HEK293 (cell line): ENCODE results near the gene SNX15.

Experiments
- CTCF ChIP-seq: fragments of 450-650 bp; formaldehyde crosslinking; IDR thresholded peaks from 2 replicates; pipeline ENCODE4 v1.5.1; 2016; ENCODE audit warnings: missing biosample characterization, missing genetic modification characterization
- YY1 ChIP-seq: fragments of 450-650 bp; formaldehyde crosslinking; IDR thresholded peaks from 2 replicates; pipeline ENCODE4 v1.5.1; 2018; ENCODE audit warnings: missing biosample characterization, missing genetic modification characterization
- ZNF785 ChIP-seq: fragments of 450-650 bp; formaldehyde crosslinking; IDR thresholded peaks from 2 replicates; pipeline ENCODE4 v1.5.1; 2016; ENCODE audit warnings: missing biosample characterization, missing genetic modification characterization
- TF ChIP-seq, protein P1 (sequence below): fragments of 450-650 bp; formaldehyde crosslinking; IDR thresholded peaks from 2 replicates; pipeline ENCODE4 v1.5.1; 2016; ENCODE audit warnings: missing biosample characterization, missing genetic modification characterization

- TF ChIP-seq ZNF785 (tag by site-specific recombination) (no peak), YY1 (tag by site-specific recombination) (no peak), CTCF (tag by site-specific recombination) (no peak)
- TF ChIP-seq, protein P1, sequence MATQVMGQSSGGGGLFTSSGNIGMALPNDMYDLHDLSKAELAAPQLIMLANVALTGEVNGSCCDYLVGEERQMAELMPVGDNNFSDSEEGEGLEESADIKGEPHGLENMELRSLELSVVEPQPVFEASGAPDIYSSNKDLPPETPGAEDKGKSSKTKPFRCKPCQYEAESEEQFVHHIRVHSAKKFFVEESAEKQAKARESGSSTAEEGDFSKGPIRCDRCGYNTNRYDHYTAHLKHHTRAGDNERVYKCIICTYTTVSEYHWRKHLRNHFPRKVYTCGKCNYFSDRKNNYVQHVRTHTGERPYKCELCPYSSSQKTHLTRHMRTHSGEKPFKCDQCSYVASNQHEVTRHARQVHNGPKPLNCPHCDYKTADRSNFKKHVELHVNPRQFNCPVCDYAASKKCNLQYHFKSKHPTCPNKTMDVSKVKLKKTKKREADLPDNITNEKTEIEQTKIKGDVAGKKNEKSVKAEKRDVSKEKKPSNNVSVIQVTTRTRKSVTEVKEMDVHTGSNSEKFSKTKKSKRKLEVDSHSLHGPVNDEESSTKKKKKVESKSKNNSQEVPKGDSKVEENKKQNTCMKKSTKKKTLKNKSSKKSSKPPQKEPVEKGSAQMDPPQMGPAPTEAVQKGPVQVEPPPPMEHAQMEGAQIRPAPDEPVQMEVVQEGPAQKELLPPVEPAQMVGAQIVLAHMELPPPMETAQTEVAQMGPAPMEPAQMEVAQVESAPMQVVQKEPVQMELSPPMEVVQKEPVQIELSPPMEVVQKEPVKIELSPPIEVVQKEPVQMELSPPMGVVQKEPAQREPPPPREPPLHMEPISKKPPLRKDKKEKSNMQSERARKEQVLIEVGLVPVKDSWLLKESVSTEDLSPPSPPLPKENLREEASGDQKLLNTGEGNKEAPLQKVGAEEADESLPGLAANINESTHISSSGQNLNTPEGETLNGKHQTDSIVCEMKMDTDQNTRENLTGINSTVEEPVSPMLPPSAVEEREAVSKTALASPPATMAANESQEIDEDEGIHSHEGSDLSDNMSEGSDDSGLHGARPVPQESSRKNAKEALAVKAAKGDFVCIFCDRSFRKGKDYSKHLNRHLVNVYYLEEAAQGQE (tag by site-specific recombination): no peak
Observed at GRCh38 chr11:65017937-65018336, 9.3 kb upstream of the SNX15 start.
